Tongue (tissue), 2 donors: Measurements from ENCODE around the gene TBX20. TPM values are rescaled to one million over a fixed set of nuclear protein-coding genes. Genes with fewer than 3 reads are reported as not detected.
A peak's percentile ranks its signal among the peaks of the same experiment; 100 is the strongest.

Experiments used
- DNase-seq: peaks from one replicate; pipeline ENCODE4 v3.0.0-alpha.2; 2015
- total RNA-seq: library from RNA; depleted of rRNA; stranded (reverse); fragments of >200 nt; gene quantifications from one replicate; pipeline ENCODE4 v1.2.3, GENCODE V29; 2014

The TBX20 gene
- not detected for total RNA-seq

- DNase-seq: peak; percentile 69
These were observed at the start of gene TBX20 for GRCh38 chr7:35253710-35254495. Gene TBX20, minus strand, starts transcription at chr7:35254100. Its CDS starts 480 bp downstream, at chr7:35253620.

- DNase-seq: no peak
These were observed 35.5 kb upstream of the TBX20 start for GRCh38 chr7:35289376-35289775.

- DNase-seq: no peak
These were observed 33.1 kb upstream of the TBX20 start for GRCh38 chr7:35286986-35287385.

GRCh38 chr7:35286422-35286821 lies 32.5 kb upstream of the TBX20 start:
- no peak for DNase-seq

- no peak for DNase-seq
These were observed 31.9 kb upstream of the TBX20 start for GRCh38 chr7:35285799-35286198.

GRCh38 chr7:35280902-35281301 lies 27.0 kb upstream of the TBX20 start:
- no peak for DNase-seq

GRCh38 chr7:35277359-35277758 lies 23.5 kb upstream of the TBX20 start:
- no peak for DNase-seq

- no peak for DNase-seq
These were observed 18.3 kb upstream of the TBX20 start for GRCh38 chr7:35272246-35272645.

- DNase-seq: no peak
These were observed 15.1 kb upstream of the TBX20 start for GRCh38 chr7:35268953-35269352.

GRCh38 chr7:35267411-35267810 lies 13.5 kb upstream of the TBX20 start:
- no peak for DNase-seq

GRCh38 chr7:35263396-35263795 lies 9.5 kb upstream of the TBX20 start:
- DNase-seq: no peak

- DNase-seq: no peak
These were observed 7.8 kb upstream of the TBX20 start for GRCh38 chr7:35261476-35262285.

GRCh38 chr7:35261041-35261440 lies 7.1 kb upstream of the TBX20 start:
- DNase-seq: no peak

- DNase-seq: no peak
These were observed 6.3 kb upstream of the TBX20 start for GRCh38 chr7:35260246-35260645.

GRCh38 chr7:35259523-35259908 lies 5.6 kb upstream of the TBX20 start:
- DNase-seq: no peak

GRCh38 chr7:35258868-35259522 lies 5.1 kb upstream of the TBX20 start:
- DNase-seq: no peak

- no peak for DNase-seq
These were observed 4.4 kb upstream of the TBX20 start for GRCh38 chr7:35258125-35258867.

- DNase-seq: no peak
These were observed 3.6 kb upstream of the TBX20 start for GRCh38 chr7:35257251-35258124.

GRCh38 chr7:35256256-35257175 lies 2.6 kb upstream of the TBX20 start:
- peak; percentile 46 for DNase-seq
